Endothelial cell (in vitro differentiated cells): ENCODE measurements around the gene ASAP2. TPM values are rescaled to one million over a fixed set of nuclear protein-coding genes. Genes with fewer than 3 reads are reported as not detected.

Source experiments
- DNase-seq: peaks from one replicate; pipeline ENCODE4 v3.0.0; 2021; ENCODE audit warnings: low spot score
- H3K27ac Mint-ChIP-seq: one replicate; pipeline ENCODE4 v1.8.0; 2021; ENCODE audit warnings: mixed read lengths, inconsistent platforms; ENCODE audit not compliant: unreplicated experiment
- H3K27me3 Mint-ChIP-seq: one replicate; pipeline ENCODE4 v1.8.0; 2021; ENCODE audit warnings: mild to moderate bottlenecking, moderate library complexity, mixed read lengths, inconsistent platforms; ENCODE audit not compliant: unreplicated experiment
- H3K36me3 Mint-ChIP-seq: one replicate; pipeline ENCODE4 v1.8.0; 2021; ENCODE audit warnings: mild to moderate bottlenecking, low read depth, mixed read lengths, inconsistent platforms; ENCODE audit not compliant: unreplicated experiment
- H3K4me1 Mint-ChIP-seq: one replicate; pipeline ENCODE4 v1.8.0; 2021; ENCODE audit warnings: mild to moderate bottlenecking, mixed read lengths, inconsistent platforms; ENCODE audit not compliant: unreplicated experiment
- H3K4me3 Mint-ChIP-seq: one replicate; pipeline ENCODE4 v1.8.0; 2021; ENCODE audit warnings: mild to moderate bottlenecking, mixed read lengths, inconsistent platforms; ENCODE audit not compliant: unreplicated experiment
- H3K9me3 Mint-ChIP-seq: one replicate; pipeline ENCODE4 v1.8.0; 2021; ENCODE audit warnings: mixed read lengths, inconsistent platforms; ENCODE audit not compliant: unreplicated experiment
- total RNA-seq: library from RNA; stranded (reverse); fragmentation: NEBNext Ultra II Directional; extraction: Animal tissue kit (Norgen Biotek cat#: 25700); gene quantifications from one replicate; pipeline ENCODE4 v1.2.1, GENCODE V29; 2021; ENCODE audit not compliant: unreplicated experiment
- TF ChIP-seq, protein P1 (sequence below): fragments of 200-600 bp; sonication (generic); IDR thresholded peaks from one replicate; pipeline ENCODE4 v1.5.0; 2021; ENCODE audit warnings: antibody characterized with exemption; ENCODE audit not compliant: unreplicated experiment

Gene ASAP2
- total RNA-seq, 1 donor from 2014 or later, result 31.8 TPM

DNA sequence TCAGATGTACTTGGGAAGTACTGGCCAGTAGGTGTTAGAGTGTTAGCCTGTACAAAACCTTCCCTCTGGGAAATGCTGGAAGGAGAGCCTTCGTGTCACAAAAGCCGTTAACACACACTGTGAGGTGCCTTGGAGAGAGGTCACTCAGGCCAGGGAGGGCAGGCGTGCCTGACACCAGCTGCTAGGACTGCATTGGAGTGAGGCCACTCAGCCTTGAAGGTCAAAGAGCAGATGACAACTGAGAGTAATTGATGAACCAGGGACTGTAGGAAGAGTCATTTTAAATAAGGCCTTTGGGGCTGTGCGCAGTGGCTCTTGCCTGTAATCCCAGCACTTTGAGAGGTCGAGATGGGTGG lies 45.4 kb downstream of the ASAP2 start:
- Mint-ChIP-seq H3K4me1 (peaks cover 41% of the 10 kb centered on the region), H3K36me3 (no peaks in the 10 kb centered on the region), H3K4me3 (no peak overlapping the region), H3K27me3 (peaks cover 6% of the 10 kb centered on the region), H3K27ac (peak overlapping the region; percentile 84), H3K9me3 (no peaks in the 10 kb centered on the region)
- TF ChIP-seq, protein P1, sequence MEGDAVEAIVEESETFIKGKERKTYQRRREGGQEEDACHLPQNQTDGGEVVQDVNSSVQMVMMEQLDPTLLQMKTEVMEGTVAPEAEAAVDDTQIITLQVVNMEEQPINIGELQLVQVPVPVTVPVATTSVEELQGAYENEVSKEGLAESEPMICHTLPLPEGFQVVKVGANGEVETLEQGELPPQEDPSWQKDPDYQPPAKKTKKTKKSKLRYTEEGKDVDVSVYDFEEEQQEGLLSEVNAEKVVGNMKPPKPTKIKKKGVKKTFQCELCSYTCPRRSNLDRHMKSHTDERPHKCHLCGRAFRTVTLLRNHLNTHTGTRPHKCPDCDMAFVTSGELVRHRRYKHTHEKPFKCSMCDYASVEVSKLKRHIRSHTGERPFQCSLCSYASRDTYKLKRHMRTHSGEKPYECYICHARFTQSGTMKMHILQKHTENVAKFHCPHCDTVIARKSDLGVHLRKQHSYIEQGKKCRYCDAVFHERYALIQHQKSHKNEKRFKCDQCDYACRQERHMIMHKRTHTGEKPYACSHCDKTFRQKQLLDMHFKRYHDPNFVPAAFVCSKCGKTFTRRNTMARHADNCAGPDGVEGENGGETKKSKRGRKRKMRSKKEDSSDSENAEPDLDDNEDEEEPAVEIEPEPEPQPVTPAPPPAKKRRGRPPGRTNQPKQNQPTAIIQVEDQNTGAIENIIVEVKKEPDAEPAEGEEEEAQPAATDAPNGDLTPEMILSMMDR, result no peak
- no peak for DNase-seq

DNA sequence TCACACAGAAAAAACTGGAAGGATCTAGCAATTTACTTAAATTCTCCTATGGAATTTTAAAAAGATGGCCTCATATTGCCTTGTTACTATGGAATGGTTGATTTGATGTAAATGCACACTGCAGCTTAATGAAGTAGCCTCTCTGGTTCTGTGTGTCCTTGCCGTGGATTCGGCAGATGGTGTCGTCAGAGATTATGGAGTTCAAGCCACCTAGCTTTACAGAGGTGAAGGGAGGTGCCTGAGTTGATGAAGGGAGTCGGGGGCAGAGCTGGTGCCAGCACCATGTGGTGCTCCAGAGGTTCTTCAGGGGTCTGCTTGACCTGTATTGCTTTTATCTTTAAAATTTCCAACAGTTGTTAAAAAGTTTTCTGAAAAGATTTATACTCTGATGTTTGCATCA lies 48.8 kb downstream of the ASAP2 start:
- TF ChIP-seq, protein P1, result no peak
- no peaks in the 10 kb centered on the region for H3K9me3 Mint-ChIP-seq
- no peak overlapping the region for H3K27ac Mint-ChIP-seq
- H3K27me3 Mint-ChIP-seq, result peaks cover 3% of the 10 kb centered on the region
- peaks cover 53% of the 10 kb centered on the region for H3K4me1 Mint-ChIP-seq
- no peak overlapping the region for H3K4me3 Mint-ChIP-seq
- H3K36me3 Mint-ChIP-seq, result no peaks in the 10 kb centered on the region
- DNase-seq, result no peak

DNA sequence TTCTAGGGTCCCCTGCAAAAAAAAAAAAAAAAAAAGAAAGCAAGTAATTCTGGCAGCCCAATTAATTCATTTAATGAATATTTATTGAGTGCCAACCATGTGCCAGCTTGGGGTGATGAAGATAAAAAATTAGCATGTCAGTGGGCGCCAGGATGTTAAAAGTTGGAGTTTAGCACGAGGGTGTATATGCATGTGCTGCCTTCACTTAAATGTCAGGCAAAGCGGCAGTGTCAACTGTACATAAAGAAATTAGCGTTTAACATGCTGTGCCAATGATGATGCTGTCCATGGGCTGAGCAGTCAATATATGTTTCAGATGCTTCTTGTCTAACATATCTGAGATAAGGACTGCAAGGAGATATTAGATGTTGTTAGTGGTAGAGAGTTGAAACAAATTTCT lies 49.5 kb downstream of the ASAP2 start:
- TF ChIP-seq, protein P1, result no peak
- Mint-ChIP-seq H3K36me3 (no peaks in the 10 kb centered on the region), H3K4me1 (peaks cover 54% of the 10 kb centered on the region)

DNA sequence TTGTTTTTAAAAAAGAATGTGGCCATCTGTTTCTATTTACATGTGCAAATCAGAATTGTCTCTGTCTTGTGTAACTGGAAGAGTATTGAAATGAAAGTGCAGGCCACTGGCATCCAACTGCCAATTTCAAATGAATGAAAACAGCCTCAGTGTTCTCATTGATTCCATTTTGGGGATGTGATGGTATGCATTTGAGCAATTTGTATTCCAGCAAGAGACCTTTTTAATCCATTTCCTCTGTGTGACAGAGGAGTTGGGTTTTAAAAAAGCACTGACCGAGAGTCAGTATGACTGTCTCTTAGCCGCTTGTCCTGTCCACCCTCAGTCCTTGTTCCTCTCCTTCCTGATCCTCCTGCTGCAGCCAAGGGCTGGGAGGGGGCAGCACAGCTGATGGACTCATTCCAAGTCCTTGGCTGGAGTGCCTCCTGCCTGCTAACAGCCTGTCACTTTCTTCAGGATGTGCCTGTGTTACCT lies 50.0 kb downstream of the ASAP2 start:
- Mint-ChIP-seq H3K9me3 (no peaks in the 10 kb centered on the region), H3K27ac (no peak overlapping the region), H3K27me3 (peaks cover 3% of the 10 kb centered on the region), H3K4me3 (no peak overlapping the region), H3K4me1 (peaks cover 54% of the 10 kb centered on the region), H3K36me3 (no peaks in the 10 kb centered on the region)
- no peak for DNase-seq
- TF ChIP-seq, protein P1, result no peak

More for the DNA sequence above, 49.5 kb downstream of the ASAP2 start:
- Mint-ChIP-seq H3K27ac (no peak overlapping the region), H3K4me3 (no peak overlapping the region), H3K27me3 (peaks cover 2% of the 10 kb centered on the region), H3K9me3 (no peaks in the 10 kb centered on the region)
- no peak for DNase-seq

DNA sequence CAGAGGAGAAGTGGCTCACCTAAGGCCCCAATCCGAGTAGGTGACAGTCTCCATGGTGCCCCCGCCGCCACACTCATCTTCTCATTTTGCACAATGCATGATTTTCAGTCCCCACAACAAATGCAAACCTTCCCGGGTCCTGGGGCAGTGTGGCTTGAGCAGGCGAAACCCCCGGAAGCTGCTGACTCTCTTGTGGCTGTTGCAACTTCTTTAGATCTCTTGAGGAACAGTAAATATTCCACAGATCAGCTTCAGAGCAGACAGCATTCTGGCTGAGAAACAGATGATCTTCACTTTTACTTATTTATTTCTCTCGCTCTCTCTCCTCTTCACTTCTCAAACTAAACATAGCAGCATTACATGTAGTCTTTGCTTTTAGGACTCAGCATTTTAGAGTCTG lies 51.9 kb downstream of the ASAP2 start:
- no peak overlapping the region for H3K4me3 Mint-ChIP-seq
- no peak overlapping the region for H3K27ac Mint-ChIP-seq
- H3K36me3 Mint-ChIP-seq, result no peaks in the 10 kb centered on the region
- H3K27me3 Mint-ChIP-seq, result peaks cover 2% of the 10 kb centered on the region
- peaks cover 65% of the 10 kb centered on the region for H3K4me1 Mint-ChIP-seq
- DNase-seq, result no peak
- H3K9me3 Mint-ChIP-seq, result no peaks in the 10 kb centered on the region
- TF ChIP-seq, protein P1, result no peak
